Neural cell (in vitro differentiated cells): ENCODE data around the gene DEAF1. TPM values are rescaled to one million over a fixed set of nuclear protein-coding genes. Genes with fewer than 3 reads are reported as not detected.
A peak's percentile ranks its signal among the peaks of the same experiment; 100 is the strongest.

Experiments
- H2AFZ ChIP-seq: fragments of 200-600, 300-800 bp; sonication (generic), shearing (Covaris generic); 2 replicates; pipeline ENCODE4 v1.6.0; 2014; ENCODE audit warnings: low read depth, mild to moderate bottlenecking, antibody characterized with exemption, low read length, moderate library complexity
- H3F3A ChIP-seq: fragments of 200-600 bp; shearing (Covaris generic); 2 replicates; pipeline ENCODE4 v1.6.1; 2016; ENCODE audit warnings: mild to moderate bottlenecking, moderate library complexity, mixed read lengths, antibody characterized with exemption, low read length; ENCODE audit not compliant: insufficient read depth, poor library complexity, severe bottlenecking
- H3K27ac ChIP-seq: fragments of 200-600, 300-800 bp; sonication (generic), shearing (Covaris generic); 2 replicates; pipeline ENCODE4 v1.5.1; 2014; ENCODE audit warnings: mild to moderate bottlenecking, low read length, moderate library complexity
- H3K27me3 ChIP-seq: fragments of 300-800, 200-600 bp; sonication (generic), shearing (Covaris generic); 2 replicates; pipeline ENCODE4 v1.6.0; 2014; ENCODE audit warnings: mild to moderate bottlenecking, low read depth, low read length, moderate library complexity; ENCODE audit not compliant: insufficient read depth
- H3K36me3 ChIP-seq: fragments of 300-800, 200-600 bp; sonication (generic), shearing (Covaris generic); 2 replicates; pipeline ENCODE4 v1.5.1; 2014; ENCODE audit warnings: mild to moderate bottlenecking, antibody characterized with exemption, low read length, moderate library complexity; ENCODE audit not compliant: insufficient read depth
- H3K4me2 ChIP-seq: fragments of 300-800, 200-600 bp; sonication (generic), shearing (Covaris generic); 2 replicates; pipeline ENCODE4 v1.6.0; 2014; ENCODE audit warnings: mild to moderate bottlenecking, low read length
- H3K4me3 ChIP-seq: fragments of 300-800, 200-600 bp; sonication (generic), shearing (Covaris generic); 2 replicates; pipeline ENCODE4 v1.5.1; 2014; ENCODE audit warnings: mild to moderate bottlenecking, low read length, moderate library complexity
- H3K79me2 ChIP-seq: fragments of 200-600 bp; shearing (Covaris generic); replicated peaks from 2 replicates; pipeline ENCODE4 v1.6.0; 2014; ENCODE audit warnings: mild to moderate bottlenecking, low read length, moderate library complexity; ENCODE audit not compliant: insufficient read depth
- H3K9ac ChIP-seq: fragments of 300-800, 200-600 bp; sonication (generic), shearing (Covaris generic); 2 replicates; pipeline ENCODE4 v1.6.1; 2016; ENCODE audit warnings: mild to moderate bottlenecking, low read length, mixed read lengths
- H3K9me2 ChIP-seq: fragments of 200-600 bp; shearing (Covaris generic); 2 replicates; pipeline ENCODE4 v1.6.1; 2016; ENCODE audit warnings: mild to moderate bottlenecking, low read length, mixed read lengths; ENCODE audit not compliant: insufficient read depth
- H3K9me3 ChIP-seq: fragments of 200-600, 300-800 bp; sonication (generic), shearing (Covaris generic); 2 replicates; pipeline ENCODE4 v1.6.1; 2016; ENCODE audit warnings: mild to moderate bottlenecking, mixed run types, low read length, moderate library complexity, mixed read lengths
- H4K20me1 ChIP-seq: fragments of 200-600 bp; shearing (Covaris generic); 2 replicates; pipeline ENCODE4 v1.6.1; 2016; ENCODE audit warnings: mild to moderate bottlenecking, mixed run types; ENCODE audit not compliant: insufficient read depth
- CTCF ChIP-seq: fragments of 450-650 bp; IDR thresholded peaks from 2 replicates; pipeline ENCODE4 v1.5.1; 2014; ENCODE audit warnings: antibody characterized with exemption, mild to moderate bottlenecking, moderate library complexity; ENCODE audit not compliant: poor library complexity, severe bottlenecking
- EP300 ChIP-seq: fragments of 450-650 bp; conservative IDR thresholded peaks from 2 replicates; pipeline ENCODE4 v1.6.1; 2014; ENCODE audit warnings: antibody characterized with exemption, mild to moderate bottlenecking, moderate library complexity; ENCODE audit not compliant: poor library complexity, severe bottlenecking
- EZH2 ChIP-seq: fragments of 200-600, 300-800 bp; shearing (Covaris generic), sonication (generic); IDR thresholded peaks from 2 replicates; pipeline ENCODE4 v1.6.1; 2014; ENCODE audit warnings: antibody characterized with exemption, low read length, borderline replicate concordance, mild to moderate bottlenecking; ENCODE audit not compliant: insufficient read depth, poor library complexity, severe bottlenecking
- MXI1 ChIP-seq: fragments of 450-650 bp; conservative IDR thresholded peaks from 2 replicates; pipeline ENCODE4 v1.6.1; 2014; ENCODE audit warnings: antibody characterized with exemption, mild to moderate bottlenecking; ENCODE audit not compliant: poor library complexity, severe bottlenecking
- POLR2AphosphoS5 ChIP-seq: IDR thresholded peaks from 2 replicates; pipeline ENCODE4 v1.6.1; 2012
- RAD21 ChIP-seq: fragments of 450-650 bp; conservative IDR thresholded peaks from 2 replicates; pipeline ENCODE4 v1.6.1; 2014; ENCODE audit warnings: antibody characterized with exemption, mild to moderate bottlenecking, moderate library complexity
- SMC3 ChIP-seq: fragments of 450-650 bp; conservative IDR thresholded peaks from 2 replicates; pipeline ENCODE4 v1.6.1; 2014; ENCODE audit warnings: antibody characterized with exemption, mild to moderate bottlenecking, moderate library complexity; ENCODE audit not compliant: poor library complexity
- TAF1 ChIP-seq: IDR thresholded peaks from 2 replicates; pipeline ENCODE4 v1.6.1; 2012; ENCODE audit warnings: low read depth
- polyA plus RNA-seq: library from polyadenylated mRNA; depleted of rRNA; stranded (reverse); fragments of >200 nt; gene quantifications from 2 replicates; pipeline ENCODE4 v1.2.3, GENCODE V29; 2014
- TF ChIP-seq, protein P1 (sequence below): IDR thresholded peaks from 2 replicates; pipeline ENCODE4 v1.6.1; 2012; ENCODE audit warnings: borderline replicate concordance

DEAF1 gene
- polyA plus RNA-seq, 1 donor from 2014 or later = 87.6 TPM

GRCh38 chr11:614623-615503, 80.2 kb downstream of the DEAF1 start:
- Histone ChIP-seq H3K36me3 (no peaks in the 10 kb centered on the region), H3K9me3 (no peaks in the 10 kb centered on the region), H3K4me2 (no peak overlapping the region), H3K9ac (no peak overlapping the region), H3K27me3 (no peaks in the 10 kb centered on the region), H3K79me2 (no peaks in the 10 kb centered on the region), H3F3A (no peaks in the 10 kb centered on the region), H3K9me2 (no peaks in the 10 kb centered on the region), H3K27ac (no peak overlapping the region), H4K20me1 (no peaks in the 10 kb centered on the region), H2AFZ (no peak overlapping the region), H3K4me3 (peak overlapping the region; percentile 54)
- TF ChIP-seq POLR2AphosphoS5 = no peak

DNA sequence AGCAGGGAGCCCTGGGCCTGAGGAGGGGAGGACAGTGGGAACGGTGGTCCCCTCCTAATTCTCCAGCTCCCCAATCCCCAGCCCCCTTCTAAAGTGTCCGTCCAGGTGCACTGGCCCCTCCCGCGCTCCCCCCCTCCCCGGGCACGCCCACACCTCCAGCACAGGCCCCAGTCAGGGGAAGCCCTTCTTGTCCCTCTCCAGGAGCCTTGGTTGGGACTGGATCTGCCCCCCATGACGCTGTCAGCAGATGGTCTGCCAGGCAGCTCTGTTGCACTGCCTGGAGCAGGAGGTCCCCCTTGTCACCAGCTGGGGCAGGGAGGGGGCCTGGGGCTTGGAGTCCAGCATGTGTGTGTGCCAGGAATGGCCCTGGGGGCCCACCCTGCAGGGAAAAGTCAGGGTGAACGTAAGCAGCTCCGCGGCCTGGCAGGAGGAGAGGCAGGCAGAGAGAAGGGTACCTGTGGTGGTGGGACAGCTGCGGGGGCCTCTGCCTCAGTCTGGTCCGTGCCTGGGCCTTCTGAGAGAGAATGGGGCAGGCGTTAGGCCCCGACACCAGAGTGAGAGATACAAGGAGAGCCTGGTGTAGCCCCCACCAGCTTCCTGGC, 80.9 kb downstream of the DEAF1 start:
- Histone ChIP-seq H3K79me2 (no peaks in the 10 kb centered on the region), H3K27ac (no peak overlapping the region), H3K27me3 (no peaks in the 10 kb centered on the region), H3K36me3 (no peaks in the 10 kb centered on the region), H3K9ac (no peak overlapping the region), H3K4me3 (no peak overlapping the region), H4K20me1 (no peaks in the 10 kb centered on the region), H3K4me2 (no peak overlapping the region), H3F3A (no peaks in the 10 kb centered on the region), H3K9me2 (no peaks in the 10 kb centered on the region), H2AFZ (no peak overlapping the region), H3K9me3 (no peaks in the 10 kb centered on the region)
- TF ChIP-seq TAF1 = no peak
- no peak for TF ChIP-seq RAD21
- no peak for TF ChIP-seq EP300
- TF ChIP-seq SMC3 = no peak
- TF ChIP-seq POLR2AphosphoS5 = no peak
- no peak for TF ChIP-seq CTCF

DNA sequence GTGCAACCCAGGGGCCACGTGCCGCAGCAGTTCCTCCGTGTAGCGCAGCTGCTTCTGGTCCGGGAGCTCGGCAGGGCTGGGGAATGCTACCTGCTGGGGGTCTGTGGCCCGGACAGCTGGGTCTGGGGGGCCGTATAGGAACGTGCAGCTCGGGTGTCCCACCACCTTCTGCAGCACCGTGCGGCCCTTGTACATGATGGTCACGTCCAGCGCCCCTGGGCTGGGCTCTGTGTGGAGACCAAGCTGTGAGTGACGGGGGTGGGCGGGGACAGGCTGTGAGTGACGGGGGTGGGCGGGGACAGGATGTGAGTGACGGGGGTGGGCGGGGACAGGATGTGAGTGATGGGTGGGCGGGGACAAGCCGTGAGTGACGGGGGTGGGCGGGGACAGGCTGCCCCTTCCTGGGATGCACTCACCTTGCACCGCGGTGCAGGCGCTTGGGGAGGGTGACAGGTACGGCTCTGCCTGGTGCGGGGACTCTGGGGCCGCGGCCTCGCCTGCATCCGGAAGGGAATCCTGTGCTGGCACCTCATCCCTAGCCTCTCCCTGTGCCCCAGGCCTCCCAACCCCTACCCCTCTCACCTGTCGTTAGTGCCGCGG, 81.6 kb downstream of the DEAF1 start:
- H3F3A ChIP-seq = no peaks in the 10 kb centered on the region
- H3K79me2 ChIP-seq = no peaks in the 10 kb centered on the region
- H4K20me1 ChIP-seq = no peaks in the 10 kb centered on the region
- no peaks in the 10 kb centered on the region for H3K9me3 ChIP-seq
- H3K36me3 ChIP-seq = no peaks in the 10 kb centered on the region
- no peak overlapping the region for H3K4me3 ChIP-seq
- no peak overlapping the region for H3K9ac ChIP-seq
- H3K9me2 ChIP-seq = no peaks in the 10 kb centered on the region
- H3K4me2 ChIP-seq = no peak overlapping the region
- H2AFZ ChIP-seq = no peak overlapping the region
- H3K27me3 ChIP-seq = no peaks in the 10 kb centered on the region
- no peak overlapping the region for H3K27ac ChIP-seq
- TF ChIP-seq, protein P1, sequence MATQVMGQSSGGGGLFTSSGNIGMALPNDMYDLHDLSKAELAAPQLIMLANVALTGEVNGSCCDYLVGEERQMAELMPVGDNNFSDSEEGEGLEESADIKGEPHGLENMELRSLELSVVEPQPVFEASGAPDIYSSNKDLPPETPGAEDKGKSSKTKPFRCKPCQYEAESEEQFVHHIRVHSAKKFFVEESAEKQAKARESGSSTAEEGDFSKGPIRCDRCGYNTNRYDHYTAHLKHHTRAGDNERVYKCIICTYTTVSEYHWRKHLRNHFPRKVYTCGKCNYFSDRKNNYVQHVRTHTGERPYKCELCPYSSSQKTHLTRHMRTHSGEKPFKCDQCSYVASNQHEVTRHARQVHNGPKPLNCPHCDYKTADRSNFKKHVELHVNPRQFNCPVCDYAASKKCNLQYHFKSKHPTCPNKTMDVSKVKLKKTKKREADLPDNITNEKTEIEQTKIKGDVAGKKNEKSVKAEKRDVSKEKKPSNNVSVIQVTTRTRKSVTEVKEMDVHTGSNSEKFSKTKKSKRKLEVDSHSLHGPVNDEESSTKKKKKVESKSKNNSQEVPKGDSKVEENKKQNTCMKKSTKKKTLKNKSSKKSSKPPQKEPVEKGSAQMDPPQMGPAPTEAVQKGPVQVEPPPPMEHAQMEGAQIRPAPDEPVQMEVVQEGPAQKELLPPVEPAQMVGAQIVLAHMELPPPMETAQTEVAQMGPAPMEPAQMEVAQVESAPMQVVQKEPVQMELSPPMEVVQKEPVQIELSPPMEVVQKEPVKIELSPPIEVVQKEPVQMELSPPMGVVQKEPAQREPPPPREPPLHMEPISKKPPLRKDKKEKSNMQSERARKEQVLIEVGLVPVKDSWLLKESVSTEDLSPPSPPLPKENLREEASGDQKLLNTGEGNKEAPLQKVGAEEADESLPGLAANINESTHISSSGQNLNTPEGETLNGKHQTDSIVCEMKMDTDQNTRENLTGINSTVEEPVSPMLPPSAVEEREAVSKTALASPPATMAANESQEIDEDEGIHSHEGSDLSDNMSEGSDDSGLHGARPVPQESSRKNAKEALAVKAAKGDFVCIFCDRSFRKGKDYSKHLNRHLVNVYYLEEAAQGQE = no peak
- no peak for TF ChIP-seq MXI1
- TF ChIP-seq POLR2AphosphoS5 = no peak
- TF ChIP-seq TAF1 = no peak
- no peak for TF ChIP-seq CTCF
- no peak for TF ChIP-seq SMC3
- TF ChIP-seq EP300 = no peak
- no peak for TF ChIP-seq RAD21
- TF ChIP-seq EZH2 = no peak
